ENCODE results near the gene NFYB. TPM values are rescaled to one million over a fixed set of nuclear protein-coding genes. Genes with fewer than 3 reads are reported as not detected.
"Not testable (repeated sequence)": the region's sequence is repeated elsewhere in the genome, so short reads cannot be mapped to it uniquely, and the experiment has no call there.

Gene NFYB
- total RNA-seq, 1 donor from 2014 or later, result 33.2 TPM

GRCh38 chr12:104163028-104163427 lies 25.0 kb upstream of the NFYB start:
- not testable (repeated sequence) for DNase-seq (ENCODE audit: low read depth)

GRCh38 chr12:104155711-104156555 lies 17.9 kb upstream of the NFYB start:
- no peak for DNase-seq (ENCODE audit: low read depth)

- no peak for DNase-seq (ENCODE audit: low read depth)
Measured at GRCh38 chr12:104154806-104155205, 16.8 kb upstream of the NFYB start.

GRCh38 chr12:104154286-104154685 lies 16.3 kb upstream of the NFYB start:
- DNase-seq (ENCODE audit: low read depth), result no peak

- DNase-seq (ENCODE audit: low read depth), result no peak
Measured at GRCh38 chr12:104152685-104153241, 14.8 kb upstream of the NFYB start.

- no peak for DNase-seq (ENCODE audit: low read depth)
Measured at GRCh38 chr12:104150416-104150815, 12.4 kb upstream of the NFYB start.

- DNase-seq (ENCODE audit: low read depth), result no peak
Measured at GRCh38 chr12:104147346-104147745, 9.3 kb upstream of the NFYB start.

GRCh38 chr12:104143918-104144317 lies 5.9 kb upstream of the NFYB start:
- DNase-seq (ENCODE audit: low read depth), result no peak

- DNase-seq (ENCODE audit: low read depth), result no peak
Measured at GRCh38 chr12:104143002-104143401, 5.0 kb upstream of the NFYB start.

- no peak for DNase-seq (ENCODE audit: low read depth)
Measured at GRCh38 chr12:104142543-104142942, 4.5 kb upstream of the NFYB start.

- no peak for DNase-seq (ENCODE audit: low read depth)
Measured at GRCh38 chr12:104138797-104139152, 765 bp upstream of the NFYB start.

GRCh38 chr12:104137001-104137901 lies 759 bp downstream of the NFYB start:
- peak; percentile 63 for DNase-seq (ENCODE audit: low read depth)

- no peak for DNase-seq (ENCODE audit: low read depth)
Measured at GRCh38 chr12:104136577-104136976, 1.4 kb downstream of the NFYB start.

GRCh38 chr12:104134882-104135281 lies 3.1 kb downstream of the NFYB start:
- no peak for DNase-seq (ENCODE audit: low read depth)

- no peak for DNase-seq (ENCODE audit: low read depth)
Measured at GRCh38 chr12:104133866-104134265, 4.1 kb downstream of the NFYB start.

- no peak for DNase-seq (ENCODE audit: low read depth)
Measured at GRCh38 chr12:104133321-104133720, 4.7 kb downstream of the NFYB start.

GRCh38 chr12:104132351-104132956 lies 5.6 kb downstream of the NFYB start:
- peak; percentile 53 for DNase-seq (ENCODE audit: low read depth)

GRCh38 chr12:104131609-104132008 lies 6.4 kb downstream of the NFYB start:
- no peak for DNase-seq (ENCODE audit: low read depth)

GRCh38 chr12:104130760-104131159 lies 7.2 kb downstream of the NFYB start:
- DNase-seq (ENCODE audit: low read depth), result no peak

- DNase-seq (ENCODE audit: low read depth), result no peak
Measured at GRCh38 chr12:104126548-104126947, 11.5 kb downstream of the NFYB start.

GRCh38 chr12:104122298-104122697 lies 15.7 kb downstream of the NFYB start:
- DNase-seq (ENCODE audit: low read depth), result no peak

- peak; percentile 28 for DNase-seq (ENCODE audit: low read depth)
Measured at GRCh38 chr12:104121001-104121400, 17.0 kb downstream of the NFYB start.

Data from myocyte (in vitro differentiated cells).